ENCODE results near the gene HMG20A.

HMG20A gene

GRCh38 chr15:77459031-77459430, 38.3 kb downstream of the HMG20A start:
- Histone ChIP-seq H3K9me3 (ENCODE audit: control insufficient read depth, low read length) (no peaks in the 10 kb centered on the region), H2AFZ (no peak overlapping the region), H3K27me3 (ENCODE audit: control insufficient read depth, insufficient read depth, low read length) (no peaks in the 10 kb centered on the region), H3K9ac (no peak overlapping the region), H3K36me3 (ENCODE audit: control insufficient read depth, insufficient read depth, low read length) (no peaks in the 10 kb centered on the region), H3K27ac (no peak overlapping the region), H3K4me1 (no peaks in the 10 kb centered on the region), H3K79me2 (no peaks in the 10 kb centered on the region), H3K4me3 (ENCODE audit: low read depth, low read length) (no peak overlapping the region), H3K4me2 (ENCODE audit: low read length) (no peak overlapping the region)
- TF ChIP-seq CTCF (IDR thresholded peaks at IDR 0.05), result no peak

GRCh38 chr15:77461486-77461885, 40.8 kb downstream of the HMG20A start:
- no peaks in the 10 kb centered on the region for H3K27me3 ChIP-seq (ENCODE audit: control insufficient read depth, insufficient read depth, low read length)
- no peak overlapping the region for H3K4me3 ChIP-seq (ENCODE audit: low read depth, low read length)
- no peaks in the 10 kb centered on the region for H3K79me2 ChIP-seq
- H3K4me2 ChIP-seq (ENCODE audit: low read length), result no peak overlapping the region
- no peaks in the 10 kb centered on the region for H3K4me1 ChIP-seq
- H3K9ac ChIP-seq, result no peak overlapping the region
- no peak for TF ChIP-seq CTCF (IDR thresholded peaks at IDR 0.05)
- no peaks in the 10 kb centered on the region for H3K9me3 ChIP-seq (ENCODE audit: control insufficient read depth, low read length)
- no peak overlapping the region for H3K27ac ChIP-seq
- H3K36me3 ChIP-seq (ENCODE audit: control insufficient read depth, insufficient read depth, low read length), result no peaks in the 10 kb centered on the region
- H2AFZ ChIP-seq, result no peak overlapping the region

- Histone ChIP-seq H3K9me3 (ENCODE audit: control insufficient read depth, low read length) (no peaks in the 10 kb centered on the region), H2AFZ (no peak overlapping the region), H3K4me1 (no peaks in the 10 kb centered on the region), H3K27ac (no peak overlapping the region), H3K9ac (no peak overlapping the region), H3K4me3 (ENCODE audit: low read depth, low read length) (no peak overlapping the region), H3K36me3 (ENCODE audit: control insufficient read depth, insufficient read depth, low read length) (no peaks in the 10 kb centered on the region), H3K4me2 (ENCODE audit: low read length) (no peak overlapping the region), H3K79me2 (no peaks in the 10 kb centered on the region), H3K27me3 (ENCODE audit: control insufficient read depth, insufficient read depth, low read length) (no peaks in the 10 kb centered on the region)
- TF ChIP-seq CTCF (IDR thresholded peaks at IDR 0.05), result no peak
These were observed 43.6 kb downstream of the HMG20A start for GRCh38 chr15:77464129-77464865.

GRCh38 chr15:77466521-77466920, 45.8 kb downstream of the HMG20A start:
- no peaks in the 10 kb centered on the region for H3K79me2 ChIP-seq
- H3K27ac ChIP-seq, result no peak overlapping the region
- no peak overlapping the region for H2AFZ ChIP-seq
- H3K9me3 ChIP-seq (ENCODE audit: control insufficient read depth, low read length), result no peaks in the 10 kb centered on the region
- H3K4me2 ChIP-seq (ENCODE audit: low read length), result no peak overlapping the region
- no peak for TF ChIP-seq CTCF (IDR thresholded peaks at IDR 0.05)
- H3K4me3 ChIP-seq (ENCODE audit: low read depth, low read length), result no peak overlapping the region
- H3K27me3 ChIP-seq (ENCODE audit: control insufficient read depth, insufficient read depth, low read length), result no peaks in the 10 kb centered on the region
- no peak overlapping the region for H3K9ac ChIP-seq
- no peaks in the 10 kb centered on the region for H3K36me3 ChIP-seq (ENCODE audit: control insufficient read depth, insufficient read depth, low read length)
- no peaks in the 10 kb centered on the region for H3K4me1 ChIP-seq

- Histone ChIP-seq H3K79me2 (no peaks in the 10 kb centered on the region), H3K27ac (no peak overlapping the region), H3K4me3 (ENCODE audit: low read depth, low read length) (no peak overlapping the region), H3K36me3 (ENCODE audit: control insufficient read depth, insufficient read depth, low read length) (no peaks in the 10 kb centered on the region), H3K27me3 (ENCODE audit: control insufficient read depth, insufficient read depth, low read length) (no peaks in the 10 kb centered on the region), H3K9ac (no peak overlapping the region), H3K4me2 (ENCODE audit: low read length) (no peak overlapping the region), H2AFZ (no peak overlapping the region), H3K9me3 (ENCODE audit: control insufficient read depth, low read length) (no peaks in the 10 kb centered on the region), H3K4me1 (no peaks in the 10 kb centered on the region)
- no peak for TF ChIP-seq CTCF (IDR thresholded peaks at IDR 0.05)
These were observed 48.2 kb downstream of the HMG20A start for GRCh38 chr15:77468896-77469295.
